NCI-H510A treated with DMSO at 0.1 percent for 48 hours (cell line): ENCODE data around the gene MAGEC3.

ENCODE experiments used
- DNase-seq: peaks from one replicate; lab custom pipeline; 2025; lab: John Stamatoyannopoulos, UW

The MAGEC3 gene

DNA sequence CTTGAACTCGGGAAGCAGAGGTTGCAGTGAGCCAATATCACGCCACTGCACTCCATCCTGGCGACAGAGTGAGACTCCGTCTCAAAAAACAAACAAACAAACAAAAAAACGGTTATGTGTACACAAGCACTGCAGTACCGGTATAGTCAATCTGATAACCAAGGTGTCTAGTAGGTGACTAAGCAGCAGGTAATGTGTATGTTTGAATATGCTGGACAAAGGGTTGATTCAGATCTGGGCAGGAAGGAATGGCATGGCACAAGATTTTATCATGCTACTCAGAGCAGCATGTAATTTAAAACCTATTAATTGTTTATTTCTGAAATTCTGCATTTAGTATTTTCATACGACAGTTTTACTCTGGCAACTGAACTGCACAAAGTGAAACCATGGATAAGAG is 107.3 kb downstream of the MAGEC3 start:
- no peak for DNase-seq

DNA sequence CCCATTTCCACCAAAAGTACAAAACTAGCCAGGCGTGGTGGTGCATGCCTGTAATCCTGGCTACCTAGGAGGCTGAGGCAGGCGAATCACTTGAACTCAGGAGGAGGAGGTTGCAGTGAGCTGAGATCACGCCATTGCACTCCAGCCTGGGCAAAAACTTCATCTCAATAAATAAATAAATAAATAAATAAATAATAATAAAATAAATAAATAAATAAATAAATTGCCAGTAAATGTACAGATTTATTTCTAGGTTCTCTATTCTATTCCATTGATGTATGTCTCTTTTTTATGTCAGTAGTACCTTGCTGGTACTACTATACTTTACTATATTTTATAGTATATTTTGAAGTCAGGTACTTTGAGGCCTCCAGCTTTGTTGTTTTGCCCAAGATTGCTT is 109.2 kb downstream of the MAGEC3 start:
- no peak for DNase-seq
